GM18499 (cell line): ENCODE data around the gene CIAO2A.

Experiments used
- ATAC-seq: cut with Tn5 transposase; IDR thresholded peaks from one replicate; pipeline ENCODE4 v1.9.1; 2021; ENCODE audit warnings: moderate number of reproducible peaks; ENCODE audit not compliant: insufficient read depth, unreplicated experiment

The CIAO2A gene

GRCh38 chr15:64045101-64045435, 48.6 kb downstream of the CIAO2A start:
- ATAC-seq, result no peak

GRCh38 chr15:64044300-64045100, 49.1 kb downstream of the CIAO2A start:
- ATAC-seq, result no peak

GRCh38 chr15:64038878-64039610, 54.6 kb downstream of the CIAO2A start:
- ATAC-seq, result no peak

GRCh38 chr15:64037966-64038365, 55.7 kb downstream of the CIAO2A start:
- no peak for ATAC-seq

- no peak for ATAC-seq
Measured at GRCh38 chr15:64037116-64037515, 56.5 kb downstream of the CIAO2A start.

- ATAC-seq, result no peak
Measured at GRCh38 chr15:64035525-64035924, 58.1 kb downstream of the CIAO2A start.

GRCh38 chr15:64034519-64034918, 59.1 kb downstream of the CIAO2A start:
- no peak for ATAC-seq

GRCh38 chr15:64032329-64032728, 61.3 kb downstream of the CIAO2A start:
- ATAC-seq, result no peak

- ATAC-seq, result no peak
Measured at GRCh38 chr15:64030123-64030522, 63.5 kb downstream of the CIAO2A start.

- no peak for ATAC-seq
Measured at GRCh38 chr15:64029633-64030032, 64.0 kb downstream of the CIAO2A start.

GRCh38 chr15:64029110-64029509, 64.5 kb downstream of the CIAO2A start:
- no peak for ATAC-seq

- ATAC-seq, result no peak
Measured at GRCh38 chr15:64026591-64026990, 67.0 kb downstream of the CIAO2A start.

GRCh38 chr15:64024172-64025050, 69.2 kb downstream of the CIAO2A start:
- no peak for ATAC-seq

- ATAC-seq, result no peak
Measured at GRCh38 chr15:64023220-64023619, 70.4 kb downstream of the CIAO2A start.

- no peak for ATAC-seq
Measured at GRCh38 chr15:64022571-64022970, 71.1 kb downstream of the CIAO2A start.
